ENCODE results near the gene LRIT1.

GRCh38 chr10:84216834-84217233, 24.5 kb downstream of the LRIT1 start:
- TF ChIP-seq CTCF (IDR thresholded peaks at IDR 0.05; ENCODE audit: insufficient read depth, low read depth, low read length) (no peak), EZH2 (IDR thresholded peaks at IDR 0.05; ENCODE audit: insufficient read depth, low read length) (no peak)
